H9 (cell line): Measurements from ENCODE around the gene CHL1. TPM values are rescaled to one million over a fixed set of nuclear protein-coding genes. Genes with fewer than 3 reads are reported as not detected.

ENCODE experiments used
- DNase-seq: peaks from one replicate; pipeline ENCODE4 v3.0.0-alpha.2; 2017
- H2AFZ ChIP-seq: one replicate; pipeline ENCODE4 v1.6.1; 2013; ENCODE audit warnings: mild to moderate bottlenecking, low read length, control low read depth, moderate library complexity
- H2AK5ac ChIP-seq: 2 replicates; pipeline ENCODE4 v1.6.1; 2013; ENCODE audit warnings: low read length, control low read depth, mixed read lengths; ENCODE audit not compliant: insufficient read length
- H2BK120ac ChIP-seq: one replicate; pipeline ENCODE4 v1.6.1; 2013; ENCODE audit warnings: low read depth, mild to moderate bottlenecking, low read length, control low read depth, inconsistent platforms; ENCODE audit not compliant: poor library complexity, severe bottlenecking
- H2BK12ac ChIP-seq: 2 replicates; pipeline ENCODE4 v1.6.1; 2013; ENCODE audit warnings: low read length, control low read depth, mixed read lengths, low read depth; ENCODE audit not compliant: insufficient read length
- H2BK15ac ChIP-seq: 2 replicates; pipeline ENCODE4 v1.6.1; 2013; ENCODE audit warnings: low read depth, low read length, control low read depth
- H2BK20ac ChIP-seq: one replicate; pipeline ENCODE4 v1.6.1; 2013; ENCODE audit warnings: low read depth, mild to moderate bottlenecking, low read length, control low read depth, inconsistent platforms; ENCODE audit not compliant: poor library complexity, severe bottlenecking
- H2BK5ac ChIP-seq: 2 replicates; pipeline ENCODE4 v1.6.1; 2013; ENCODE audit warnings: low read length, control low read depth, mixed read lengths; ENCODE audit not compliant: insufficient read length
- H3K14ac ChIP-seq: 2 replicates; pipeline ENCODE4 v1.6.1; 2013; ENCODE audit warnings: low read length, control low read depth; ENCODE audit not compliant: insufficient read depth
- H3K18ac ChIP-seq: 2 replicates; pipeline ENCODE4 v1.6.1; 2013; ENCODE audit warnings: low read depth, mild to moderate bottlenecking, mixed read lengths, low read length, control low read depth; ENCODE audit not compliant: insufficient read length
- H3K23ac ChIP-seq: 2 replicates; pipeline ENCODE4 v1.6.1; 2013; ENCODE audit warnings: low read length, control low read depth, mixed read lengths, low read depth; ENCODE audit not compliant: insufficient read length
- H3K23me2 ChIP-seq: 2 replicates; pipeline ENCODE4 v1.6.1; 2013; ENCODE audit warnings: low read depth, mild to moderate bottlenecking, mixed read lengths, low read length, control low read depth; ENCODE audit not compliant: insufficient read length, poor library complexity, severe bottlenecking
- H3K27ac ChIP-seq: 2 replicates; pipeline ENCODE4 v1.5.1; 2013; ENCODE audit warnings: low read length, control low read depth, mixed read lengths, low read depth; ENCODE audit not compliant: insufficient read length
- H3K27me3 ChIP-seq: 2 replicates; pipeline ENCODE4 v1.6.1; 2013; ENCODE audit warnings: low read length, control low read depth, inconsistent platforms; ENCODE audit not compliant: insufficient read depth
- H3K4ac ChIP-seq: 2 replicates; pipeline ENCODE4 v1.6.1; 2013; ENCODE audit warnings: low read depth, mild to moderate bottlenecking, control low read depth, inconsistent platforms, low read length, moderate library complexity
- H3K4me1 ChIP-seq: 2 replicates; pipeline ENCODE4 v1.6.1; 2013; ENCODE audit warnings: low read length, control low read depth, inconsistent platforms; ENCODE audit not compliant: insufficient read depth
- H3K4me2 ChIP-seq: 2 replicates; pipeline ENCODE4 v1.6.1; 2013; ENCODE audit warnings: low read length, control low read depth, mixed read lengths; ENCODE audit not compliant: insufficient read length, insufficient read depth
- H3K56ac ChIP-seq: 2 replicates; pipeline ENCODE4 v1.6.1; 2013; ENCODE audit warnings: low read depth, mild to moderate bottlenecking, mixed read lengths, low read length, control low read depth; ENCODE audit not compliant: insufficient read length
- H3K79me1 ChIP-seq: 2 replicates; pipeline ENCODE4 v1.6.1; 2013; ENCODE audit warnings: low read depth, mild to moderate bottlenecking, moderate library complexity, low read length, control low read depth, inconsistent platforms; ENCODE audit not compliant: insufficient read depth, poor library complexity, severe bottlenecking
- H3K79me2 ChIP-seq: 2 replicates; pipeline ENCODE4 v1.6.1; 2013; ENCODE audit warnings: low read length, control low read depth, inconsistent platforms; ENCODE audit not compliant: insufficient read depth
- H3K9ac ChIP-seq: 2 replicates; pipeline ENCODE4 v1.6.1; 2013; ENCODE audit warnings: low read length, control low read depth, mixed read lengths; ENCODE audit not compliant: insufficient read length; ENCODE audit errors: extremely low read depth
- H3K9me3 ChIP-seq: one replicate; pipeline ENCODE4 v1.6.1; 2013; ENCODE audit warnings: low read depth, low read length, inconsistent platforms; ENCODE audit not compliant: control insufficient read depth
- H3T11ph ChIP-seq: one replicate; pipeline ENCODE4 v1.6.1; 2013; ENCODE audit warnings: mild to moderate bottlenecking, low read length, control low read depth, inconsistent platforms
- H4K20me1 ChIP-seq: one replicate; pipeline ENCODE4 v1.6.1; 2013; ENCODE audit not compliant: control insufficient read depth, insufficient read length, insufficient read depth
- H4K5ac ChIP-seq: 2 replicates; pipeline ENCODE4 v1.6.1; 2013; ENCODE audit warnings: low read depth, mild to moderate bottlenecking, mixed read lengths, low read length, control low read depth; ENCODE audit not compliant: insufficient read length
- H4K8ac ChIP-seq: replicated peaks from 2 replicates; pipeline ENCODE4 v1.6.1; 2013; ENCODE audit warnings: low read length, control low read depth, mixed read lengths, low read depth; ENCODE audit not compliant: insufficient read length
- H4K91ac ChIP-seq: 2 replicates; pipeline ENCODE4 v1.6.1; 2013; ENCODE audit warnings: low read depth, mild to moderate bottlenecking, moderate library complexity, mixed read lengths, low read length, control low read depth; ENCODE audit not compliant: insufficient read length
- H3K27ac Mint-ChIP-seq, 3 experiments: 2 replicates in 2 of 3; 3 replicates in 1 of 3; pipeline ENCODE4 v1.8.0; 2020 to 2021; ENCODE audit warnings: mixed read lengths in 3 of 3, mild to moderate bottlenecking in 1 of 3, moderate library complexity in 1 of 3
- H3K27me3 Mint-ChIP-seq: 2 replicates; pipeline ENCODE4 v1.8.0; 2021; ENCODE audit warnings: low read depth, mild to moderate bottlenecking, moderate library complexity, mixed read lengths
- H3K36me3 Mint-ChIP-seq, 3 experiments: 2 replicates in 2 of 3; 3 replicates in 1 of 3; pipeline ENCODE4 v1.8.0; 2020 to 2021; ENCODE audit warnings: low read depth in 3 of 3, mixed read lengths in 3 of 3; ENCODE audit not compliant: insufficient read depth in 1 of 3
- H3K4me1 Mint-ChIP-seq, 2 experiments: 2 replicates each; pipeline ENCODE4 v1.8.0; 2020; ENCODE audit warnings: mixed read lengths in 2 of 2
- H3K4me3 Mint-ChIP-seq, 2 experiments: 2 replicates in 1 of 2; 3 replicates in 1 of 2; pipeline ENCODE4 v1.8.0; 2020 to 2021; ENCODE audit warnings: mild to moderate bottlenecking in 2 of 2, mixed read lengths in 2 of 2, moderate library complexity in 1 of 2
- H3K9me3 Mint-ChIP-seq, 2 experiments: 2 replicates in 1 of 2; 3 replicates in 1 of 2; pipeline ENCODE4 v1.8.0; 2020; ENCODE audit warnings: mild to moderate bottlenecking in 2 of 2, mixed read lengths in 2 of 2, moderate library complexity in 1 of 2
- CTCF ChIP-seq: fragments of 200-600 bp; sonication (generic); conservative IDR thresholded peaks from 3 replicates; pipeline ENCODE4 v1.8.0; 2021; ENCODE audit warnings: antibody characterized with exemption, mild to moderate bottlenecking
- WGBS: extraction: QIAGEN DNeasy Blood & Tissue Kit; methylation state at CpG from one replicate; pipeline ENCODE4 v1.1.7; 2013; ENCODE audit warnings: missing lambda C conversion rate, low lambda C conversion rate, mixed read lengths; ENCODE audit not compliant: insufficient read length; ENCODE audit errors: extremely low coverage; 5-methylcytosine and 5-hydroxymethylcytosine counted together
- total RNA-seq: library from RNA; stranded (reverse); gene quantifications from 2 replicates; pipeline ENCODE4 v1.2.1, GENCODE V29; 2021

CHL1 gene
- total RNA-seq, 1 experiment from 2014 or later, result not detected

GRCh38 chr3:399647-400046, 203.1 kb downstream of the CHL1 start:
- no peak overlapping the region for H4K8ac ChIP-seq
- TF ChIP-seq CTCF, result no peak
- no peak overlapping the region for H3K4me2 ChIP-seq
- H2BK12ac ChIP-seq, result no peak overlapping the region
- H3K18ac ChIP-seq, result no peak overlapping the region
- no peaks in the 10 kb centered on the region for H3K9me3 ChIP-seq
- Mint-ChIP-seq H3K9me3 (no peaks in the 10 kb centered on the region), H3K36me3 (no peaks in the 10 kb centered on the region), H3K27me3 (peaks cover 5% of the 10 kb centered on the region), H3K27ac (no peak overlapping the region), H3K4me3 (no peak overlapping the region), H3K4me1 (no peaks in the 10 kb centered on the region)
- DNase-seq, result no peak
- no peaks in the 10 kb centered on the region for H3K4me1 ChIP-seq
- no peak overlapping the region for H2AFZ ChIP-seq
- no peak overlapping the region for H3K4ac ChIP-seq
- no peak overlapping the region for H4K91ac ChIP-seq
- H3K79me2 ChIP-seq, result no peaks in the 10 kb centered on the region
- no peak overlapping the region for H4K5ac ChIP-seq
- H3K27ac ChIP-seq, result no peak overlapping the region
- H2BK20ac ChIP-seq, result no peak overlapping the region
- no peaks in the 10 kb centered on the region for H3K79me1 ChIP-seq
- H3K23ac ChIP-seq, result no peak overlapping the region
- H3K9ac ChIP-seq, result no peak overlapping the region
- no peaks in the 10 kb centered on the region for H4K20me1 ChIP-seq
- no CpG with 5 or more reads among the region's 6 CpGs for WGBS
- H2BK5ac ChIP-seq, result no peak overlapping the region
- H2BK15ac ChIP-seq, result no peak overlapping the region
- no peak overlapping the region for H3K56ac ChIP-seq
- no peaks in the 10 kb centered on the region for H3K23me2 ChIP-seq
- H3T11ph ChIP-seq, result no peak overlapping the region
- no peak overlapping the region for H2BK120ac ChIP-seq
- H2AK5ac ChIP-seq, result no peak overlapping the region
- H3K27me3 ChIP-seq, result no peaks in the 10 kb centered on the region
- no peak overlapping the region for H3K14ac ChIP-seq
